Fibroblast of lung (primary cell): ENCODE data around the gene CAMK1G.

Experiments
- CTCF ChIP-seq, 2 donors: IDR thresholded peaks in 1 of 2; conservative IDR thresholded peaks in 1 of 2; 1 replicate in 1 of 2; 2 replicates in 1 of 2; pipeline ENCODE4 v1.5.1; 2011 to 2012; ENCODE audit warnings: low read length in 2 of 2, control low read depth in 1 of 2, inconsistent platforms in 1 of 2, low read depth in 1 of 2, mild to moderate bottlenecking in 1 of 2
- EZH2 ChIP-seq: IDR thresholded peaks from 2 replicates; pipeline ENCODE4 v1.5.1; 2012; ENCODE audit warnings: low read length, control low read depth, mild to moderate bottlenecking; ENCODE audit errors: missing control alignments

DNA sequence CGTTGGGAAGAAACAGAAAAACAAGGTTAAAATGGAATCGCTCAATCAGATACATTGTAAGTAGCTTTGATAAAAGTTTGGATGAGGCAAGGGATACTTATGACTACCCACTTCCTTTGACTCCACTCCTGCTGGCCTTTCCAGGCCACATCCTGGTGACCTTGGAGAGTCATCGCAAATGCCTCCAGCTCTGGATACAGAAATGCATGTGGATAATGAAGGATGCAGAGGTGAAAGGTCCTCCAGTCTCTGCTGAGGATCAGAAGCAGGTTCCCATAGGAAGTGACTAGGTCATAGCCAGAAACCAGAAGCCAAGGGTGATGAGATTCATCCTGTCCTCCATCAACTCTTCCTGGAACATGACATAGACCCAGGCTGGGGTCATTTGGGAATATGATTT is 6.2 kb upstream of the CAMK1G start:
- TF ChIP-seq CTCF (conservative IDR thresholded peaks at IDR 0.05 in 1 of 2, IDR thresholded peaks at IDR 0.05 in 1 of 2; ENCODE audit: low read depth in 1 of 2, low read length in 2 of 2) (no peak), EZH2 (no peak)
